H9 (cell line): Measurements from ENCODE around the gene JSRP1. TPM values are rescaled to one million over a fixed set of nuclear protein-coding genes. Genes with fewer than 3 reads are reported as not detected.

Experiments
- DNase-seq: peaks from one replicate; pipeline ENCODE4 v3.0.0-alpha.2; 2017
- H2AFZ ChIP-seq: one replicate; pipeline ENCODE4 v1.6.1; 2013; ENCODE audit warnings: mild to moderate bottlenecking, low read length, control low read depth, moderate library complexity
- H2AK5ac ChIP-seq: 2 replicates; pipeline ENCODE4 v1.6.1; 2013; ENCODE audit warnings: low read length, control low read depth, mixed read lengths; ENCODE audit not compliant: insufficient read length
- H2BK120ac ChIP-seq: one replicate; pipeline ENCODE4 v1.6.1; 2013; ENCODE audit warnings: low read depth, mild to moderate bottlenecking, low read length, control low read depth, inconsistent platforms; ENCODE audit not compliant: poor library complexity, severe bottlenecking
- H2BK12ac ChIP-seq: 2 replicates; pipeline ENCODE4 v1.6.1; 2013; ENCODE audit warnings: low read length, control low read depth, mixed read lengths, low read depth; ENCODE audit not compliant: insufficient read length
- H2BK15ac ChIP-seq: 2 replicates; pipeline ENCODE4 v1.6.1; 2013; ENCODE audit warnings: low read depth, low read length, control low read depth
- H2BK20ac ChIP-seq: one replicate; pipeline ENCODE4 v1.6.1; 2013; ENCODE audit warnings: low read depth, mild to moderate bottlenecking, low read length, control low read depth, inconsistent platforms; ENCODE audit not compliant: poor library complexity, severe bottlenecking
- H2BK5ac ChIP-seq: 2 replicates; pipeline ENCODE4 v1.6.1; 2013; ENCODE audit warnings: low read length, control low read depth, mixed read lengths; ENCODE audit not compliant: insufficient read length
- H3K14ac ChIP-seq: 2 replicates; pipeline ENCODE4 v1.6.1; 2013; ENCODE audit warnings: low read length, control low read depth; ENCODE audit not compliant: insufficient read depth
- H3K18ac ChIP-seq: 2 replicates; pipeline ENCODE4 v1.6.1; 2013; ENCODE audit warnings: low read depth, mild to moderate bottlenecking, mixed read lengths, low read length, control low read depth; ENCODE audit not compliant: insufficient read length
- H3K23ac ChIP-seq: 2 replicates; pipeline ENCODE4 v1.6.1; 2013; ENCODE audit warnings: low read length, control low read depth, mixed read lengths, low read depth; ENCODE audit not compliant: insufficient read length
- H3K23me2 ChIP-seq: 2 replicates; pipeline ENCODE4 v1.6.1; 2013; ENCODE audit warnings: low read depth, mild to moderate bottlenecking, mixed read lengths, low read length, control low read depth; ENCODE audit not compliant: insufficient read length, poor library complexity, severe bottlenecking
- H3K27ac ChIP-seq: 2 replicates; pipeline ENCODE4 v1.5.1; 2013; ENCODE audit warnings: low read length, control low read depth, mixed read lengths, low read depth; ENCODE audit not compliant: insufficient read length
- H3K27me3 ChIP-seq: 2 replicates; pipeline ENCODE4 v1.6.1; 2013; ENCODE audit warnings: low read length, control low read depth, inconsistent platforms; ENCODE audit not compliant: insufficient read depth
- H3K4ac ChIP-seq: 2 replicates; pipeline ENCODE4 v1.6.1; 2013; ENCODE audit warnings: low read depth, mild to moderate bottlenecking, control low read depth, inconsistent platforms, low read length, moderate library complexity
- H3K4me1 ChIP-seq: 2 replicates; pipeline ENCODE4 v1.6.1; 2013; ENCODE audit warnings: low read length, control low read depth, inconsistent platforms; ENCODE audit not compliant: insufficient read depth
- H3K4me2 ChIP-seq: 2 replicates; pipeline ENCODE4 v1.6.1; 2013; ENCODE audit warnings: low read length, control low read depth, mixed read lengths; ENCODE audit not compliant: insufficient read length, insufficient read depth
- H3K56ac ChIP-seq: 2 replicates; pipeline ENCODE4 v1.6.1; 2013; ENCODE audit warnings: low read depth, mild to moderate bottlenecking, mixed read lengths, low read length, control low read depth; ENCODE audit not compliant: insufficient read length
- H3K79me1 ChIP-seq: 2 replicates; pipeline ENCODE4 v1.6.1; 2013; ENCODE audit warnings: low read depth, mild to moderate bottlenecking, moderate library complexity, low read length, control low read depth, inconsistent platforms; ENCODE audit not compliant: insufficient read depth, poor library complexity, severe bottlenecking
- H3K79me2 ChIP-seq: 2 replicates; pipeline ENCODE4 v1.6.1; 2013; ENCODE audit warnings: low read length, control low read depth, inconsistent platforms; ENCODE audit not compliant: insufficient read depth
- H3K9ac ChIP-seq: 2 replicates; pipeline ENCODE4 v1.6.1; 2013; ENCODE audit warnings: low read length, control low read depth, mixed read lengths; ENCODE audit not compliant: insufficient read length; ENCODE audit errors: extremely low read depth
- H3K9me3 ChIP-seq: one replicate; pipeline ENCODE4 v1.6.1; 2013; ENCODE audit warnings: low read depth, low read length, inconsistent platforms; ENCODE audit not compliant: control insufficient read depth
- H3T11ph ChIP-seq: one replicate; pipeline ENCODE4 v1.6.1; 2013; ENCODE audit warnings: mild to moderate bottlenecking, low read length, control low read depth, inconsistent platforms
- H4K20me1 ChIP-seq: one replicate; pipeline ENCODE4 v1.6.1; 2013; ENCODE audit not compliant: control insufficient read depth, insufficient read length, insufficient read depth
- H4K5ac ChIP-seq: 2 replicates; pipeline ENCODE4 v1.6.1; 2013; ENCODE audit warnings: low read depth, mild to moderate bottlenecking, mixed read lengths, low read length, control low read depth; ENCODE audit not compliant: insufficient read length
- H4K8ac ChIP-seq: replicated peaks from 2 replicates; pipeline ENCODE4 v1.6.1; 2013; ENCODE audit warnings: low read length, control low read depth, mixed read lengths, low read depth; ENCODE audit not compliant: insufficient read length
- H4K91ac ChIP-seq: 2 replicates; pipeline ENCODE4 v1.6.1; 2013; ENCODE audit warnings: low read depth, mild to moderate bottlenecking, moderate library complexity, mixed read lengths, low read length, control low read depth; ENCODE audit not compliant: insufficient read length
- H3K27ac Mint-ChIP-seq, 3 experiments: 2 replicates in 2 of 3; 3 replicates in 1 of 3; pipeline ENCODE4 v1.8.0; 2020 to 2021; ENCODE audit warnings: mixed read lengths in 3 of 3, mild to moderate bottlenecking in 1 of 3, moderate library complexity in 1 of 3
- H3K27me3 Mint-ChIP-seq: 2 replicates; pipeline ENCODE4 v1.8.0; 2021; ENCODE audit warnings: low read depth, mild to moderate bottlenecking, moderate library complexity, mixed read lengths
- H3K36me3 Mint-ChIP-seq, 3 experiments: 2 replicates in 2 of 3; 3 replicates in 1 of 3; pipeline ENCODE4 v1.8.0; 2020 to 2021; ENCODE audit warnings: low read depth in 3 of 3, mixed read lengths in 3 of 3; ENCODE audit not compliant: insufficient read depth in 1 of 3
- H3K4me1 Mint-ChIP-seq, 2 experiments: 2 replicates each; pipeline ENCODE4 v1.8.0; 2020; ENCODE audit warnings: mixed read lengths in 2 of 2
- H3K4me3 Mint-ChIP-seq, 2 experiments: 2 replicates in 1 of 2; 3 replicates in 1 of 2; pipeline ENCODE4 v1.8.0; 2020 to 2021; ENCODE audit warnings: mild to moderate bottlenecking in 2 of 2, mixed read lengths in 2 of 2, moderate library complexity in 1 of 2
- H3K9me3 Mint-ChIP-seq, 2 experiments: 2 replicates in 1 of 2; 3 replicates in 1 of 2; pipeline ENCODE4 v1.8.0; 2020; ENCODE audit warnings: mild to moderate bottlenecking in 2 of 2, mixed read lengths in 2 of 2, moderate library complexity in 1 of 2
- WGBS: extraction: QIAGEN DNeasy Blood & Tissue Kit; methylation state at CpG from one replicate; pipeline ENCODE4 v1.1.7; 2013; ENCODE audit warnings: missing lambda C conversion rate, low lambda C conversion rate, mixed read lengths; ENCODE audit not compliant: insufficient read length; ENCODE audit errors: extremely low coverage; 5-methylcytosine and 5-hydroxymethylcytosine counted together
- total RNA-seq: library from RNA; stranded (reverse); gene quantifications from 2 replicates; pipeline ENCODE4 v1.2.1, GENCODE V29; 2021
- TF ChIP-seq, protein P1 (sequence below): fragments of 200-600 bp; sonication (generic); conservative IDR thresholded peaks from 3 replicates; pipeline ENCODE4 v1.8.0; 2021; ENCODE audit warnings: antibody characterized with exemption, mild to moderate bottlenecking

The JSRP1 gene
- total RNA-seq, 1 experiment from 2014 or later, result 0.90 TPM

DNA sequence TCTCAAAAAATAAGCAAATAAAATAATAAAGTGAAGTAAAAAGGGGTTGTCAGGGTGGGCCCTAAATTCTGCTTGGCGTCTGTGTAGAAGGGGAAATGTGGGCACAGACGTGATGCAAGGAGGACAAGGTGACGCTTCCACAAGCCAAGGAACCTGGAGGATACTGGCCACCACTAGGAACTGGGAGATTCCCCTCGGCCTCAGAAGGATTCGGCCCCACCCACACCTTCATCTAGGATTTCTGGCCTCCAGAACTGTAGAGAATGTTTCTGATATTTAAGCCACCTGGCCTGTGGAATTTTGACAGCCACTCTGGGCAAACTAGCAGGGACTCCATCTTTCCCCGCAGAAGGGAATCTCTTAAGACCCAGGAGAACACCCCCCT lies 21.2 kb downstream of the JSRP1 start:
- Histone ChIP-seq H3K79me2 (peaks cover 29% of the 10 kb centered on the region), H2BK5ac (no peak overlapping the region), H2BK12ac (no peak overlapping the region), H3K27ac (no peak overlapping the region), H4K5ac (no peak overlapping the region), H3K79me1 (no peaks in the 10 kb centered on the region), H3K23me2 (peaks cover 9% of the 10 kb centered on the region), H3K27me3 (no peaks in the 10 kb centered on the region), H2BK20ac (no peak overlapping the region), H4K20me1 (no peaks in the 10 kb centered on the region), H3K4ac (no peak overlapping the region), H3K9ac (peak overlapping the region; percentile 72), H4K91ac (no peak overlapping the region), H3K9me3 (no peaks in the 10 kb centered on the region), H2AK5ac (no peak overlapping the region), H3K56ac (no peak overlapping the region), H2BK15ac (no peak overlapping the region), H3K14ac (no peak overlapping the region), H2BK120ac (no peak overlapping the region), H3K18ac (no peak overlapping the region), H4K8ac (no peak overlapping the region), H3K4me1 (peaks cover 4% of the 10 kb centered on the region; the same call in 1 of the 2 replicates), H3K4me2 (peak overlapping the region; percentile 55), H2AFZ (no peak overlapping the region), H3K23ac (no peak overlapping the region), H3T11ph (no peak overlapping the region)
- Mint-ChIP-seq H3K9me3 (peaks cover 0 to 3% of the 10 kb centered on the region in 2 experiments; a peak in 1 of 5 replicates), H3K27me3 (no peaks in the 10 kb centered on the region; the same call in 1 of the 2 replicates), H3K27ac (peak overlapping the region in 2 of 3 experiments; percentile 96; a peak in 4 of 7 replicates), H3K36me3 (peaks cover 14 to 50% (median 42%) of the 10 kb centered on the region in 3 experiments), H3K4me3 (peak overlapping the region; percentile 96 to 97), H3K4me1 (peaks cover 27 to 36% of the 10 kb centered on the region in 2 experiments)
- TF ChIP-seq, protein P1, sequence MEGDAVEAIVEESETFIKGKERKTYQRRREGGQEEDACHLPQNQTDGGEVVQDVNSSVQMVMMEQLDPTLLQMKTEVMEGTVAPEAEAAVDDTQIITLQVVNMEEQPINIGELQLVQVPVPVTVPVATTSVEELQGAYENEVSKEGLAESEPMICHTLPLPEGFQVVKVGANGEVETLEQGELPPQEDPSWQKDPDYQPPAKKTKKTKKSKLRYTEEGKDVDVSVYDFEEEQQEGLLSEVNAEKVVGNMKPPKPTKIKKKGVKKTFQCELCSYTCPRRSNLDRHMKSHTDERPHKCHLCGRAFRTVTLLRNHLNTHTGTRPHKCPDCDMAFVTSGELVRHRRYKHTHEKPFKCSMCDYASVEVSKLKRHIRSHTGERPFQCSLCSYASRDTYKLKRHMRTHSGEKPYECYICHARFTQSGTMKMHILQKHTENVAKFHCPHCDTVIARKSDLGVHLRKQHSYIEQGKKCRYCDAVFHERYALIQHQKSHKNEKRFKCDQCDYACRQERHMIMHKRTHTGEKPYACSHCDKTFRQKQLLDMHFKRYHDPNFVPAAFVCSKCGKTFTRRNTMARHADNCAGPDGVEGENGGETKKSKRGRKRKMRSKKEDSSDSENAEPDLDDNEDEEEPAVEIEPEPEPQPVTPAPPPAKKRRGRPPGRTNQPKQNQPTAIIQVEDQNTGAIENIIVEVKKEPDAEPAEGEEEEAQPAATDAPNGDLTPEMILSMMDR, result no peak
- WGBS, result no CpG with 5 or more reads among the region's 6 CpGs
- no peak for DNase-seq
